CD4-positive, alpha-beta T cell treated with Interferon gamma for 1 hour (primary cell): ENCODE measurements around the gene WRAP73.

Experiments used
- DNase-seq: peaks from one replicate; pipeline ENCODE4 v3.0.0-alpha.2; 2020

WRAP73 gene

GRCh38 chr1:3644273-3644672 lies 5.6 kb downstream of the WRAP73 start:
- no peak for DNase-seq

- DNase-seq, result no peak
These were observed 6.8 kb downstream of the WRAP73 start for GRCh38 chr1:3642919-3643675.

- no peak for DNase-seq
These were observed 8.1 kb downstream of the WRAP73 start for GRCh38 chr1:3641816-3642215.

GRCh38 chr1:3641046-3641760 lies 8.7 kb downstream of the WRAP73 start:
- no peak for DNase-seq

- DNase-seq, result no peak
These were observed 9.6 kb downstream of the WRAP73 start for GRCh38 chr1:3640121-3640837.

- no peak for DNase-seq
These were observed 10.4 kb downstream of the WRAP73 start for GRCh38 chr1:3639397-3639911.

- no peak for DNase-seq
These were observed 11.2 kb downstream of the WRAP73 start for GRCh38 chr1:3638676-3639075.

- DNase-seq, result no peak
These were observed 11.9 kb downstream of the WRAP73 start for GRCh38 chr1:3638027-3638426.

GRCh38 chr1:3636531-3636930 lies 13.4 kb downstream of the WRAP73 start:
- no peak for DNase-seq

- no peak for DNase-seq
These were observed 13.8 kb downstream of the WRAP73 start for GRCh38 chr1:3636080-3636479.

- DNase-seq, result no peak
These were observed 15.7 kb downstream of the WRAP73 start for GRCh38 chr1:3634059-3634800.

- no peak for DNase-seq
These were observed 16.4 kb downstream of the WRAP73 start for GRCh38 chr1:3633344-3634058.

GRCh38 chr1:3632716-3633343 lies 17.1 kb downstream of the WRAP73 start:
- no peak for DNase-seq

- DNase-seq, result no peak
These were observed 17.6 kb downstream of the WRAP73 start for GRCh38 chr1:3632298-3632697.

- no peak for DNase-seq
These were observed 18.3 kb downstream of the WRAP73 start for GRCh38 chr1:3631320-3632260.

- no peak for DNase-seq
These were observed 19.0 kb downstream of the WRAP73 start for GRCh38 chr1:3630914-3631313.

- no peak for DNase-seq
These were observed 19.7 kb downstream of the WRAP73 start for GRCh38 chr1:3630161-3630611.

GRCh38 chr1:3629561-3630160 lies 20.2 kb downstream of the WRAP73 start:
- no peak for DNase-seq

GRCh38 chr1:3628445-3628844 lies 21.5 kb downstream of the WRAP73 start:
- no peak for DNase-seq
